ENCODE measurements around the gene TPPP.

- TF ChIP-seq PHF8 (IDR thresholded peaks at IDR 0.05; ENCODE audit: borderline replicate concordance, low read depth) = no peak
- no peak for TF ChIP-seq CTCF (IDR thresholded peaks at IDR 0.05)
- TF ChIP-seq MAX (IDR thresholded peaks at IDR 0.05) = no peak
- TF ChIP-seq CHD2 (IDR thresholded peaks at IDR 0.05; ENCODE audit: low read length, partially characterized antibody) = no peak
- TF ChIP-seq PBX3 (IDR thresholded peaks at IDR 0.05) = no peak
- no peak for TF ChIP-seq RCOR1 (IDR thresholded peaks at IDR 0.05; ENCODE audit: low read depth, low read length)
- TF ChIP-seq RFX5 (IDR thresholded peaks at IDR 0.05) = no peak
- TF ChIP-seq ESRRA (IDR thresholded peaks at IDR 0.05; ENCODE audit: borderline replicate concordance, low read length) = no peak
- TF ChIP-seq EP300 (IDR thresholded peaks at IDR 0.05) = no peak
- TF ChIP-seq TP53 (CRISPR knock-in tag; IDR thresholded peaks at IDR 0.05) = no peak
- no peak for TF ChIP-seq CEBPB (IDR thresholded peaks at IDR 0.05)
- no peak for TF ChIP-seq POLR2A (IDR thresholded peaks at IDR 0.05; ENCODE audit: low read length)
- TF ChIP-seq MAFK (IDR thresholded peaks at IDR 0.05; ENCODE audit: partially characterized antibody) = no peak
Measured at GRCh38 chr5:634191-634590, 59.0 kb downstream of the TPPP start.
